Tibial nerve (tissue), 4 donors: ENCODE measurements around the gene NISCH. TPM values are rescaled to one million over a fixed set of nuclear protein-coding genes. Genes with fewer than 3 reads are reported as not detected.

Source experiments
- DNase-seq, 2 donors: peaks; one replicate each; pipeline ENCODE4 v3.0.0-alpha.2; 2019; ENCODE audit warnings: low spot score in 2 of 2
- H3K27ac ChIP-seq, 4 donors: fragments of 200-600 bp; sonication (generic) in 3 of 4; one replicate each; pipeline ENCODE4 v1.5.1; 2017 to 2019; ENCODE audit warnings: mild to moderate bottlenecking in 1 of 4
- H3K27me3 ChIP-seq, 2 donors: fragments of 200-600 bp; sonication (generic) in 1 of 2; one replicate each; pipeline versions ENCODE4 v1.5.1 to v1.6.0; 2017 to 2019
- H3K36me3 ChIP-seq, 3 donors: fragments of 200-600 bp; sonication (generic); one replicate each; pipeline ENCODE4 v1.5.1; 2018 to 2019
- H3K4me1 ChIP-seq, 4 donors: fragments of 200-600 bp; sonication (generic) in 3 of 4; one replicate each; pipeline ENCODE4 v1.5.1; 2017 to 2019
- H3K4me3 ChIP-seq, 4 donors: fragments of 200-600 bp; sonication (generic) in 3 of 4; one replicate each; pipeline ENCODE4 v1.5.1; 2017 to 2019; ENCODE audit warnings: mild to moderate bottlenecking in 1 of 4, moderate library complexity in 1 of 4
- H3K9me3 ChIP-seq, 4 donors: fragments of 200-600 bp; sonication (generic) in 3 of 4; one replicate each; pipeline ENCODE4 v1.5.1; 2017 to 2019
- CTCF ChIP-seq, 5 experiments: fragments of 200-600 bp in 3 of 5; fragments of 450-650 bp in 2 of 5; sonication (generic) in 3 of 5; IDR thresholded peaks; one replicate each; pipeline ENCODE4 v1.5.1; 2016 to 2019; ENCODE audit warnings: antibody characterized with exemption in 5 of 5, mild to moderate bottlenecking in 3 of 5, moderate library complexity in 2 of 5
- EP300 ChIP-seq, 2 donors: sonication (generic); formaldehyde crosslinking; IDR thresholded peaks; one replicate each; pipeline ENCODE4 v1.6.1; 2017; ENCODE audit warnings: antibody characterized with exemption in 2 of 2, mild to moderate bottlenecking in 1 of 2
- POLR2A ChIP-seq, 2 donors: fragments of 450-650 bp; IDR thresholded peaks; one replicate each; pipeline ENCODE4 v1.6.1; 2017; ENCODE audit warnings: antibody characterized with exemption in 2 of 2, mild to moderate bottlenecking in 2 of 2, moderate library complexity in 2 of 2
- WGBS, 2 donors: methylation state at CpG; one replicate each; pipeline ENCODE4 v1.1.5; 2018; 5-methylcytosine and 5-hydroxymethylcytosine counted together
- total RNA-seq, 4 donors: library from RNA; depleted of rRNA; stranded (reverse); fragments of >200 nt; gene quantifications; one replicate each; pipeline ENCODE4 v1.1.0, GENCODE V29; 2016

Gene NISCH
- total RNA-seq, 4 donors from 2014 or later, result 192 to 305 (median 232) TPM

GRCh38 chr3:52492059-52492458, 36.7 kb downstream of the NISCH start:
- H3K9me3 ChIP-seq, result no peaks in the 10 kb centered on the region
- H3K4me1 ChIP-seq, result peaks cover 0 to 82% (median 18%) of the 10 kb centered on the region in 4 donors
- WGBS, 2 donors, result 87% methylated on average over 18 of the region's 21 CpGs
- TF ChIP-seq EP300 (IDR thresholded peaks at IDR 0.05), result no peak
- TF ChIP-seq CTCF (IDR thresholded peaks at IDR 0.05), result no peak
- TF ChIP-seq POLR2A (IDR thresholded peaks at IDR 0.05), result no peak
- DNase-seq, result no peak
- H3K27ac ChIP-seq, result peak overlapping the region in 3 of 4 donors; percentile 47 to 67 (median 65)
- H3K4me3 ChIP-seq, result no peak overlapping the region
- peaks cover 9 to 74% (median 44%) of the 10 kb centered on the region in 3 donors for H3K36me3 ChIP-seq
- no peaks in the 10 kb centered on the region for H3K27me3 ChIP-seq

- DNase-seq, result peak in 1 of 2 donors; percentile 30
- Histone ChIP-seq H3K27me3 (no peaks in the 10 kb centered on the region), H3K36me3 (peaks cover 9 to 60% (median 36%) of the 10 kb centered on the region in 3 donors), H3K4me1 (peaks cover 0 to 88% (median 18%) of the 10 kb centered on the region in 4 donors), H3K9me3 (no peaks in the 10 kb centered on the region), H3K4me3 (no peak overlapping the region), H3K27ac (peak overlapping the region in 2 of 4 donors; percentile 12 to 71)
- WGBS, 2 donors, result 79 to 92% methylated on average over 7 of the region's 7 CpGs
- TF ChIP-seq EP300 (IDR thresholded peaks at IDR 0.05) (no peak), CTCF (IDR thresholded peaks at IDR 0.05) (no peak), POLR2A (IDR thresholded peaks at IDR 0.05) (no peak)
These were observed 38.0 kb downstream of the NISCH start for GRCh38 chr3:52493232-52494017.

- H3K4me3 ChIP-seq, result peak overlapping the region in 1 of 4 donors; percentile 44
- H3K4me1 ChIP-seq, result peaks cover 0 to 91% (median 18%) of the 10 kb centered on the region in 4 donors
- DNase-seq, result no peak
- H3K36me3 ChIP-seq, result peaks cover 1 to 50% (median 26%) of the 10 kb centered on the region in 3 donors
- H3K27me3 ChIP-seq, result no peaks in the 10 kb centered on the region
- no peaks in the 10 kb centered on the region for H3K9me3 ChIP-seq
- peak overlapping the region in 3 of 4 donors; percentile 58 to 71 (median 71) for H3K27ac ChIP-seq
- 67 to 80% methylated on average over 7 of the region's 7 CpGs for WGBS, 2 donors
- TF ChIP-seq CTCF (IDR thresholded peaks at IDR 0.05) (no peak), POLR2A (IDR thresholded peaks at IDR 0.05) (no peak), EP300 (IDR thresholded peaks at IDR 0.05) (no peak)
These were observed 39.0 kb downstream of the NISCH start for GRCh38 chr3:52494445-52494844.

- Histone ChIP-seq H3K4me1 (peaks cover 0 to 86% (median 18%) of the 10 kb centered on the region in 4 donors), H3K36me3 (peaks cover 0 to 45% (median 21%) of the 10 kb centered on the region in 3 donors), H3K27ac (peak within 1 kb of the TSS in 3 of 4 donors; percentile 58 to 71 (median 71)), H3K4me3 (peak within 1 kb of the TSS; percentile 14 to 44 (median 28)), H3K27me3 (no peaks in the 10 kb centered on the region), H3K9me3 (no peaks in the 10 kb centered on the region)
- WGBS, 2 donors, result 36 to 47% methylated on average over 13 to 22 of the region's 25 CpGs
- DNase-seq, result no peak
- TF ChIP-seq EP300 (IDR thresholded peaks at IDR 0.05) (peak in 1 of 2 donors; percentile 50), POLR2A (IDR thresholded peaks at IDR 0.05) (no peak), CTCF (IDR thresholded peaks at IDR 0.05) (no peak)
These were observed 39.6 kb downstream of the NISCH start, which contains the start of gene STAB1 for GRCh38 chr3:52494886-52495495. TSS of gene STAB1 (plus strand) at chr3:52495338. CDS start at chr3:52495414, 76 bp downstream.
